Common myeloid progenitor, CD34-positive (primary cell): Measurements from ENCODE around the gene BBS9.
"Not testable (repeated sequence)": the region's sequence is repeated elsewhere in the genome, so short reads cannot be mapped to it uniquely, and the experiment has no call there.

Source experiments
- CTCF ChIA-PET: fragments of 350-600 bp; sonication (Branson Sonifier 250); formaldehyde crosslinking; loops from one replicate; lab custom pipeline; 2021; ENCODE audit warnings: antibody characterized with exemption; lab: Charles Lee
- POLR2A ChIA-PET: fragments of 350-600 bp; sonication (Branson Sonifier 250); formaldehyde crosslinking; loops from one replicate; lab custom pipeline; 2021; ENCODE audit warnings: antibody characterized with exemption; lab: Charles Lee
- DNase-seq, 3 donors: peaks; one replicate each; pipeline versions ENCODE4 v3.0.0 to v3.0.0-alpha.2; 2013
- H3K27ac ChIP-seq, 2 experiments: 1 replicate in 1 of 2; 2 replicates in 1 of 2; pipeline ENCODE4 v1.7.0; 2013; ENCODE audit warnings: inconsistent platforms in 2 of 2, low read length in 2 of 2, mild to moderate bottlenecking in 2 of 2, low read depth in 1 of 2, moderate library complexity in 1 of 2; ENCODE audit not compliant: severe bottlenecking in 2 of 2, insufficient read depth in 1 of 2, poor library complexity in 1 of 2
- H3K27me3 ChIP-seq, 5 experiments: replicated peaks in 2 of 5; 1 replicate in 3 of 5; 2 replicates in 2 of 5; pipeline versions ENCODE4 v1.6.1 to v1.7.0; 2013; ENCODE audit warnings: low read length in 4 of 5, mild to moderate bottlenecking in 2 of 5, moderate library complexity in 2 of 5, inconsistent platforms in 1 of 5; ENCODE audit not compliant: insufficient read depth in 5 of 5, control insufficient read depth in 4 of 5
- H3K36me3 ChIP-seq, 4 experiments: 1 replicate in 2 of 4; 2 replicates in 2 of 4; pipeline versions ENCODE4 v1.6.1 to v1.7.0; 2013; ENCODE audit warnings: low read length in 3 of 4, control low read depth in 1 of 4, mild to moderate bottlenecking in 1 of 4; ENCODE audit not compliant: control insufficient read depth in 4 of 4, insufficient read depth in 4 of 4
- H3K4me1 ChIP-seq, 4 experiments: 1 replicate in 3 of 4; 2 replicates in 1 of 4; pipeline versions ENCODE4 v1.6.1 to v1.7.1; 2013; ENCODE audit warnings: low read length in 3 of 4, mild to moderate bottlenecking in 3 of 4, control low read depth in 1 of 4, inconsistent platforms in 1 of 4, moderate library complexity in 1 of 4; ENCODE audit not compliant: control insufficient read depth in 4 of 4, insufficient read depth in 4 of 4; ENCODE audit errors: control extremely low read depth in 1 of 4
- H3K4me3 ChIP-seq, 7 experiments: 1 replicate in 4 of 7; 2 replicates in 3 of 7; pipeline versions ENCODE4 v1.5.1 to v1.7.0; 2013; ENCODE audit warnings: mild to moderate bottlenecking in 7 of 7, low read length in 6 of 7, moderate library complexity in 6 of 7, inconsistent platforms in 2 of 7, low read depth in 2 of 7, control low read depth in 1 of 7; ENCODE audit not compliant: insufficient read depth in 4 of 7, control insufficient read depth in 1 of 7; ENCODE audit errors: extremely low read depth in 1 of 7
- H3K9me3 ChIP-seq, 5 experiments: 1 replicate in 4 of 5; 2 replicates in 1 of 5; pipeline versions ENCODE4 v1.6.1 to v1.7.1; 2013; ENCODE audit warnings: low read length in 4 of 5, mild to moderate bottlenecking in 2 of 5, inconsistent platforms in 1 of 5, low read depth in 1 of 5, moderate library complexity in 1 of 5; ENCODE audit not compliant: control insufficient read depth in 4 of 5, insufficient read depth in 2 of 5; ENCODE audit errors: control extremely low read depth in 1 of 5
- WGBS: methylation state at CpG from one replicate; pipeline ENCODE4 v1.1.5; 2013; ENCODE audit not compliant: insufficient coverage; 5-methylcytosine and 5-hydroxymethylcytosine counted together

BBS9 gene

GRCh38 chr7:33258491-33258951 lies 129.2 kb downstream of the BBS9 start:
- CTCF ChIA-PET = no interaction called here
- Histone ChIP-seq H3K27ac (no peak overlapping the region), H3K4me3 (no peak overlapping the region), H3K36me3 (no peaks in the 10 kb centered on the region), H3K4me1 (no peaks in the 10 kb centered on the region), H3K9me3 (no peaks in the 10 kb centered on the region), H3K27me3 (no peaks in the 10 kb centered on the region)
- POLR2A ChIA-PET = no interaction called here
- DNase-seq = no peak

- H3K4me3 ChIP-seq = no peak overlapping the region
- peak in 1 of 3 donors; percentile 1 for DNase-seq
- H3K4me1 ChIP-seq = no peaks in the 10 kb centered on the region
- no peak overlapping the region for H3K27ac ChIP-seq
- H3K9me3 ChIP-seq = no peaks in the 10 kb centered on the region
- ChIA-PET CTCF (no interaction called here), POLR2A (no interaction called here)
- no peaks in the 10 kb centered on the region for H3K36me3 ChIP-seq
- no CpG with 5 or more reads among the region's 3 CpGs for WGBS
- no peaks in the 10 kb centered on the region for H3K27me3 ChIP-seq
Measured at GRCh38 chr7:33261585-33261984, 132.2 kb downstream of the BBS9 start.

GRCh38 chr7:33262476-33262875 lies 133.1 kb downstream of the BBS9 start:
- ChIA-PET CTCF (no interaction called here), POLR2A (no interaction called here)
- no peak for DNase-seq
- 98% methylated on average over 3 of the region's 3 CpGs for whole genome bisulfite sequencing
- no peak overlapping the region for H3K27ac ChIP-seq
- no peaks in the 10 kb centered on the region for H3K9me3 ChIP-seq
- no peaks in the 10 kb centered on the region for H3K4me1 ChIP-seq
- H3K36me3 ChIP-seq = no peaks in the 10 kb centered on the region
- no peaks in the 10 kb centered on the region for H3K27me3 ChIP-seq
- H3K4me3 ChIP-seq = no peak overlapping the region

- DNase-seq, POLR2A ChIA-PET, H3K4me3 ChIP-seq, H3K36me3 ChIP-seq, H3K27me3 ChIP-seq, H3K27ac ChIP-seq: not testable (repeated sequence)
- peaks cover 0 to 11% (median 3%) of the 10 kb centered on the region in 5 experiments for H3K9me3 ChIP-seq
- 100% methylated on average over 1 of the region's 4 CpGs for WGBS
- H3K4me1 ChIP-seq = peaks cover 0 to 12% (median 0%) of the 10 kb centered on the region in 4 experiments
- CTCF ChIA-PET = interaction anchor here (0.6 to 1.1 kb wide), 2 partner anchors 10 to 11 kb away, joined by 3 to 4 read pairs; no protein-coding TSS in a partner anchor
Measured at GRCh38 chr7:33271839-33272371, 142.5 kb downstream of the BBS9 start.

GRCh38 chr7:33273356-33273755 lies 144.0 kb downstream of the BBS9 start:
- DNase-seq = no peak
- Histone ChIP-seq H3K27me3 (no peaks in the 10 kb centered on the region), H3K4me3 (no peak overlapping the region), H3K27ac (no peak overlapping the region), H3K4me1 (peaks cover 0 to 5% (median 0%) of the 10 kb centered on the region in 4 experiments), H3K36me3 (peaks cover 0 to 12% (median 0%) of the 10 kb centered on the region in 4 experiments), H3K9me3 (peaks cover 0 to 18% (median 3%) of the 10 kb centered on the region in 5 experiments)
- no CpG with 5 or more reads among the region's 2 CpGs for WGBS
- ChIA-PET POLR2A (no interaction called here), CTCF (no interaction called here)

- no CpG with 5 or more reads among the region's 3 CpGs for WGBS
- CTCF ChIA-PET = no interaction called here
Measured at GRCh38 chr7:33276325-33276724, 147.0 kb downstream of the BBS9 start.

GRCh38 chr7:33276729-33277128 lies 147.4 kb downstream of the BBS9 start:
- Histone ChIP-seq H3K27me3 (no peaks in the 10 kb centered on the region), H3K36me3 (peaks cover 0 to 16% (median 0%) of the 10 kb centered on the region in 4 experiments), H3K27ac (no peak overlapping the region), H3K4me3 (no peak overlapping the region), H3K9me3 (peaks cover 0 to 20% (median 3%) of the 10 kb centered on the region in 5 experiments), H3K4me1 (no peaks in the 10 kb centered on the region)
- DNase-seq = no peak
- ChIA-PET CTCF (no interaction called here), POLR2A (no interaction called here)
- 100% methylated on average over 2 of the region's 2 CpGs for WGBS

More at GRCh38 chr7:33276325-33276724, 147.0 kb downstream of the BBS9 start:
- H3K36me3 ChIP-seq = peaks cover 0 to 16% (median 0%) of the 10 kb centered on the region in 4 experiments
- no peaks in the 10 kb centered on the region for H3K4me1 ChIP-seq
- DNase-seq = peak in 1 of 3 donors; percentile 2
- POLR2A ChIA-PET = no interaction called here
- H3K4me3 ChIP-seq = peak overlapping the region in 1 of 7 experiments; percentile 14
- no peak overlapping the region for H3K27ac ChIP-seq
- H3K9me3 ChIP-seq = peaks cover 0 to 23% (median 3%) of the 10 kb centered on the region in 5 experiments
- H3K27me3 ChIP-seq = no peaks in the 10 kb centered on the region
